Endometrial microvascular endothelial cells (primary cell): ENCODE data around the gene NPAS2. TPM values are rescaled to one million over a fixed set of nuclear protein-coding genes. Genes with fewer than 3 reads are reported as not detected.

Experiments
- in situ Hi-C: cut with HindIII; loops from 2 replicates; pipeline ENCODE4 v1.10.0; 2017; ENCODE audit warnings: low sequenced_read_pairs, low pct_unique_long_range_greater_than_20kb; ENCODE audit errors: inconsistent ontology term
- total RNA-seq: library from RNA; depleted of rRNA; stranded (reverse); fragments of >200 nt; gene quantifications from one replicate; pipeline ENCODE4 v1.2.3, GENCODE V29; 2015; ENCODE audit errors: inconsistent ontology term

Gene NPAS2
- total RNA-seq, 1 donor from 2014 or later = 0.93 TPM

DNA sequence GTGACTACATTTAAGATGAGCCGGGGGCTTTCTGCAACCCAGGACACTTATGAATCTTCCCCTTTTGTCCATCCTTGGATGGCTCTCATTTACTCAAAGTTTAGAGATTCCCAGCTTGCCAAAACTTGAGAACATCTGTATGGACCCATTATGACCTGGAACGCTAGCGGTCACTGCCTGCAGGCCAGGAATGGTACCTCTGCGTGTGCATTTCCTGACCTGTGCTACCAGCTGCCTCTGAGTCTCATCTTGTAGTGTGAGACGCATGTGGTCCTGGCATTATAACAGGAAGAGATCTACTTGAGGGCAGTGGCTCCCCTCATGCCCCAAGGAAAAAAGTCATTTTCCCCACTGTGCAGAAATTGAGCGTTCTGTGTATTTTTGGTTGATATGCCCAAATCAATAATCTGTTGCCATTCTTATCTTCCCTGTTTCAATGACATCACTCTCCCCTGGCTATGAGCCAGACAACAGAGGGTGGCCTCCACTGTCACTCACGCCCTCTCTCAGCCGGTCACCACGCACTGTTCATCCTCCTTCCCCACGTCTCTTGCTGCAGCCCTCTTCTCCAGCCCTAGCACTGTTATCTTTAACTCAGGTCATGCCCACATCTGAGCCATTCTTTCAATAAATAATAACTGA lies 28.5 kb upstream of the NPAS2 start:
- in situ Hi-C loops = no loop called here

DNA sequence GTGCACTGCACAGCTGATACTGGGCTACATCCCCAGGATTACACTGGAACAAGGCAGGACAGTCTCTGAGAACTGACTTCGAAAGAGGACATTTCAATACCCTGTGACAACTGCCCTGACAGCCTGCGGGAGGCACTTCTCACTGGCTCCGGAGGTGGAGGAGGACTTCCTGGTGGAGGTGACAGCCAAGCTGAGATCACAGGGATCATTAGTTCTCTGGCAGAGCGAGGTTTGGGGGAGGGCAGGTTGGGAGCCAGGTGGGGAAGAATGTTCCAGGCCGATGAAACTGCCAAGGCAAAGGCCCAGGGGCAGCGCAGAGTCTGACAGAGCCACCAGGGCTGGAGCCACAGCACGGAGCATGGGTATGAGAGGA lies 28.0 kb upstream of the NPAS2 start:
- in situ Hi-C loops = no loop called here

DNA sequence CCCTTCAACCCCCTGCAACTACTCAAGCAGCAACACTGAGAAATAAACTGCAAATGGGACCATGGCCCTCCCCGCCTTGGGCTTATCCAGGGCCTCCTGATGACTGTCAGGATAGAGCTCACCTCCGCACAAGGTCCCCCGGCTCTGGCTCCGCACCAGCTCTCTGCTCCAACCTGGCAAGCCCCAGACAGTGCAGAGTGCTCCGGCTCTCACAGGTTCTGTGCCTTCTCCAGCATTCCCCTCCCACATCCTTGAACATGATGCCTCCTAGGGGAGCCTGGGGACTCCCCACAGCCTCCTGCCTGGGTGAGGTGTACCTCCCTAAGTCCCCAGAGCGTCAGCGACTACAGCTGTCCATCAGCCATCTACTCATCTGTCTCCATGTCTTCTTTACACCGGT lies 26.7 kb upstream of the NPAS2 start:
- in situ Hi-C loops = no loop called here

DNA sequence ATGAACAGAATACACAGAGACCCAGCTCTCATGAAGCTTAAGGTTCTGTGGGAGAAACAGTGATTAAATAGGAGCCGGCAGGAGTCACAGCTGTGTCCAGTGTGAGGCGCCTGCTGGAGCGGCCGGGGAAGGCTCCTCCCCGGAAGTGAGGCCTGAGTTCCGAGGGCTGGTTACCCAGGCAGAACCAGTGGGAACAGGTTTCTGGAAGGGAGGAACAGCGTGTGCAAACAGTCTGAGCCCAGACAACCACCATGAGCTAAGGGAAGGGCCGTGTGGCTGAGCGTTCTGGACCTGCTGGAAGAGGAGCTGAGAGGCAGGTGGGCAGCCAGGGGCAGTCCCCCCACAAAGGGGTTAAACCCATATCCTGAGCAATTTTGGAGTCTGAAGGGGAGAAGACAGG lies 26.0 kb upstream of the NPAS2 start:
- in situ Hi-C loops = no loop called here

DNA sequence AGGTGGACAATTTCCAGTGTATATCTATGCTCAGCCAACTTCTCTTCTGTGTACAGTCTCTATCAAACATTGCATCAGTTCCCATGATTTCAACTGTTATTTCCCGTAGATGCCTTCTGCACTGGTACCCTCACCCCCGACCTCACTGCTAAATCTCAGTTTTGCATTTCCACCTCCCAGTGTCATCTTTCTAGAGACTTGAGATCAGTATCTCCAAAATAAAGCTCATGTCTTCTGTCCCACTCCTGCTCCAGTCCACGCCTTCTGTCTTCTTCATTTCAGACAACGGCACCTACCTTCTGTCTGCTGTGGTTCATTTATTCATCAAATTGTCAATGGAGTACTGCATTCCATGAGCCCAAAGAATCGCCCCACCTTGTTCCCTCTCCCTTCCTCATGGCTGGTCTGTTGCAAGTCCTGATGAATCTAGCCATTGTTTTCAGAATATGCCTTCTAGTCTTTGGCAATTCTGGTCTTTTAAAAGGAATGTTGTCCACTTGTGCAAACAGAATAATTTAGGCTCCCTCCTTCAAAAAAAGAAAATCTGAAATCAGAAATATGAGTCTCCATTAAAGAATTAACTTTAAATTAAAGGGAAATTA lies 23.3 kb upstream of the NPAS2 start:
- in situ Hi-C loops = no loop called here

DNA sequence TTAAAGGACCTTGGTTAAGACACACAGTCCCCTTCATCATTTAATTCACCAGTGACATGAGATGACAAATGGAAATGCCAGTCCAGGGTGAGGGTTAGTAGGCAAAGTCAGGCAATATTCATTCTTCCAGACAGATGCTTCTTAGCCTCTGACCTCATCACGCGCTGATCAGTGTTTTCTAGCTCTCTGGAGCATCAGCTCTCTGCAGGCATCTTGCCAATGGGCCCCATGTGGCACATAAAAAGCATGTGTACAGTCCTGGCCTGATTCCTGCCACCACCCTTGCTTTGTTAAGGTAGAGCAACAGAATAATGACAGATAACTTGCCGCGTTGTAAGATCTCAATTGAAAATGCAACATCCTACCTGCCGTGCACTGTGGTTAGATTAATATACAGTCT lies 20.3 kb upstream of the NPAS2 start:
- in situ Hi-C loops = no loop called here

DNA sequence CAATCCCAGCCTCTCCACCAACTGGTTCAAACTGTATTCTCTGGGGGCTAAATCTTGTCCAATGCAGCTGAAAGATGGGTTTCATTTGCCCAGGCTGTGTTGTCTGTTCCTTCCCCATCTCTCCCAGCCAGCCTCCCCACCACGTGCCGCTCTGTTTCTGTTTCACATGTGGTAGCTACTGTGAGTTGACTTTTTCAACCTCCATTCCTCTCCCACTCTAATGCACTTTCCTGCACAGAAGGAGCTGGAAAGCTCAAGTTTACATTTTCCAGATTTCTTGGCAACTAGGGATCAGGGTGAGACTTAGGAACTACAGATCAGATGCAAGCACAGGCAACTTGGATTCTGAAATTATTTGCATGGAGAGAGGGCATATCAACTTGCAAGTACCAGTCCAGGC lies 19.0 kb upstream of the NPAS2 start:
- in situ Hi-C loops = no loop called here

DNA sequence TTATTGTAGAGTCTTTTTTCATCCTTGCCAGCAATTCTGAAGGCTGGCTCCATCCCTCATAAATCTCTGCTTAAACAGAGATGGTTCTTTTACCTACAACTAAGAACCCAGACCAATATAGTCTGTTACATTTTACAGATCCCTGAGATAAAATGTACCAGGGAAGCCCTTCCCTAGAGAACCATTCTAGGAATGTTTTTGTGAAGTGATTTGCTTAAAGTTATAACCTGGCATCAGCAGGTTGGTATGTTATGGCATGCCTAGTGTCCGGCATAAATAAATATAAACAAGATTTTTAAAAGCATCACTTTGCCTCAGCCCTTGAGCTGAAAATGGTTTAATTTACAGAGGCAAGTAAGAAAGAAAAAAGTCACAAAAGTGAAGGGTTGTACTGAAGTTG lies 18.5 kb upstream of the NPAS2 start:
- in situ Hi-C loops = no loop called here

DNA sequence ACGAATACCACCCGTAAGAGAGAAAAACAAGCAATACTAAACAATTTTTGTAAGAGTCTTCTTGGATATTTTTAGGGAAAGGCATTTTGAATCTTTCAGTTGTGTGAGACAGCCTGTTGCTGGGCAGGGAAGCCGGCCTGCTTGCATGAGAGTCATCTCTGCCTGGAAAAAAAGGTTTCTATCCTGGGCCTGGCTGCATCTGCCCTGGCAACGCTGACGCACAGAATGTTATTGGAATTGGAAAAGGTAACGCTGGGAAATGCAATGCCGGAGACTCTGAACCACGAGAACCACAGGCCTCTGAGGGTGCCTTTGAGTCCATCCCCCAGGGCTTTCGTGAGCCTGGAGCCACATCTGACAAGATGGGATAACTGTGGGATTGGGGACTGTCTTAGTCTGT lies 17.9 kb upstream of the NPAS2 start:
- in situ Hi-C loops = no loop called here

DNA sequence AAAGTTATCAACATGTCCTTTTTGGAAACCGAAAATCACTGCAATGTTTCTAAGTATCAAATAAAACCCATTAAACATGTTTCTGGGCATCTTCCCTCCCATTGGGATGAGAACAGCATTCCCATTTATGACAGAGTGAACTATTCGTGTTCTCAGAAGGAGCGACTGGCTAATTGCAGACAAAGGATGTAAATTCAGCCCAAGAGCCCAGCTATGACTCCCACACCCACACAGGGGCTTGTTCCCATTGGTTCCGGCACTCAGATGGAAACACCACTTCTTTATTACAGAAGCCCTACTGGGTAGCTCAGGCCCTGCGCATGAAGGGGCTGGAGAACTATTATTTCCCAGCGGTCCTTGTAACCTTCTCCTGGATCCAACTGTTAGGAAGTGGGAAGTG lies 16.6 kb upstream of the NPAS2 start:
- in situ Hi-C loops = no loop called here

DNA sequence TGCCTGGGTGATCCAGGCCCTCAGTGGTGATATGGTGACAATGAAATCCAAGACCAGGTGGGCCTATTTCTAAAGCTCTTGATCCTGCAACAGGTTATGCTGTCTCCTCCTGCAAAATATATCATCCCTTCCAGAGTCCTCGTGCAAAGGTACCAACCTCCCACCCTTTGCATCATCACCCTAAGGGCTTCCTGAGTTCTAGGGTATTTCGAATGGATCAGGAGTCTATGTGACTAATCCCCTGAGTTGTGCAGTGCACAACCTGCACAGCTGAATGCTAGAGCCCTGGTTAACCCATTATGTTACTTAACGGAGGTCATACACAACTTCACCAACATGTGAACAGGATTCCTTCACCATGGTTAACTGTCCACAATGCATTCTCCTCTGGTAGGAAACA lies 13.4 kb upstream of the NPAS2 start:
- in situ Hi-C loops = no loop called here

DNA sequence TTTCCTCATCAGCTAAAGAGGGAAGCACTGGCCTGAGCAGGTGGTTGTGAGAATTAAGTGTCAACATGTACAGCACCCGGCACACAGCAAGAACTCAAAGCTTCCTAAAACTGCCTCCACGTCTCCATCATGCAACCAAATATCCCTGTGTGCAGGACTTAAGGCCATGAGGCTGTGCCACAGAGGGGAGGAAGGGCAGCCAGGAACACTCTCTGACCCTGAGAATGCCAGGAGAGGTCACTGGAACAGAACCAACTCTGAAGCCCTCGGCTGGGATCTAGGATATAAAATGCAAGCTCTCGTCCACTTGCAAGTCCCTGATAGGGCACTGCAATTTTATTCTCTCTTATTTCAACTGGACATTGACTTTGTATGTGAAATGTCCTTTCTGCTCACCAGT lies 12.2 kb upstream of the NPAS2 start:
- in situ Hi-C loops = no loop called here

DNA sequence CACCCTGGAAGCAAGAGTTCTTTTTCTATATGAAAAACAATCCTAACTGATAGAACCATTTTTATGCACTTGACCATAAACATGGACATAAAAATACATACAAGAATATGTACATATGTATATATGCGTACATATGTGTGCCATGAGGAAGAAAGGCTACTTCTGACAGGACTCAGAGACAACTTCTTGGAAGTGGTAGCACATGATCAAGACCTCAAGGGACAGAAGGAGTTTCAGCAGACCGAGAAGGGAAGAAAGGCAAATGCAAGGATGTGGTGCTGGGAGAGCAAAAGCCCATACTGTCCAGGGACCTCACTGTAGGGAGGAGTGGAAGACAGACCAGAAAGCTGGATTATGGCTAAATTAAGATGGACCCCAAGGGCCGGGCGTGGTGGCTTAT lies 11.4 kb upstream of the NPAS2 start:
- in situ Hi-C loops = no loop called here

DNA sequence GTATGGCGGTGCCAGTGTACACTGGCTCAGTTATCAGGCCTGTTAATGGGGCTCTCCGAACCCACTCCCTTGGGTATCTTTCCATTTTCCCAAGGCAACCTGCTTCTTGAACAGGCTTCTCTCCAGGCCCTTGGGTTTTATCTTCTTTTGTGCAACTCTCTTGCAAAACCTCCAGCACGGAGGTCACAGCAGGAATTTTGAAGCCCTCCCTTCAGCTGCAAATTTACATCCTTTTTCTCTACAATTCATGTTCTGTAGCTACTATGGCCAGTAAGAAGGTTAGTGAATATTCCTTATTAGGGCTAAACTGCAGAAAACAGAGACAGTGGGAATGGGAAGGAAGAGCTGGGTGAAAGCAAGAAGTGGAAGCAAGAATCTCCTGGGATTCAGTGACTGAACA lies 10.4 kb upstream of the NPAS2 start:
- in situ Hi-C loops = no loop called here

DNA sequence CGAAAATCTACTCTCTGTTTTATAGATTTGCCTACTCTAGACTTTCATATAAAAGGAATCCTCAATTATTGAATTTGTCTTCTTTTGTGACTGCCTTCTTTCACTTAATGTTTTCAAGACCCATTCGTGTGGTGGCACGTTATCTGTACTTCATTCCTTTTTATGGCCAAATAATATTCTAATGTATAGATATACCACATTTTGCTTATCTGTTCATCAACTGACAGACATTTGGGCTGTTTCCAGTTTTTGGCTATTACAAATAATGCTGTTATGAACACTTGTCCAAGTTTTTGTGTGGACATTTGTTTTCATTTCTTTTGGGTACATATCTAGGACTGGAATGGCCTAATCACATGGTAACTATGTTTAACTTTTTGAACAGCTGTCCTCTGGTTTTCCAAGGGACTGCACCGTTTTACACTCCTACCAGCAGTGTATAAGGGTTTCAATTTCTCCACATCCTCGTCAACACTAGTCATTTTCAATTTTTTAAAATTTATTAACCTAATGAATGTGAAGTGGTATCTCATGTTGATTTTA lies 9.3 kb upstream of the NPAS2 start:
- in situ Hi-C loops = no loop called here

DNA sequence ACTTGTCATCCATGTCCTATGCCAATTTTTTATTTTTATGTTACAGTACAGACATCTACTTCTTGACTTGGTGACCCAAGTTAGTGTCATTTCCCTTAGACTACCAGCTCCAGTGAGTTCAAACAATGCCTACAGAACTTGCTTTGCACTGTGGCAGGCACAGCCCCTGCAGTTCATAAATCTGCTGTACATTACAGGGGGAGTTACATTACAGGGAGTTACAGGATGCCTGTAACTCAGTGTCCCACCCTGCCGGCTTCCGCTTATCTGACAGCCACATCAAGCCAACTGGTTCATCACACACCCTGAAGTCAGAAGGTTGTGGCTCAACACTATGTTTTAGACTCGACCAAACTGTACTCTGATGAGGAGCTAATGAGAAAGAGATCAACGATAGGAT lies 7.8 kb upstream of the NPAS2 start:
- in situ Hi-C loops = no loop called here

DNA sequence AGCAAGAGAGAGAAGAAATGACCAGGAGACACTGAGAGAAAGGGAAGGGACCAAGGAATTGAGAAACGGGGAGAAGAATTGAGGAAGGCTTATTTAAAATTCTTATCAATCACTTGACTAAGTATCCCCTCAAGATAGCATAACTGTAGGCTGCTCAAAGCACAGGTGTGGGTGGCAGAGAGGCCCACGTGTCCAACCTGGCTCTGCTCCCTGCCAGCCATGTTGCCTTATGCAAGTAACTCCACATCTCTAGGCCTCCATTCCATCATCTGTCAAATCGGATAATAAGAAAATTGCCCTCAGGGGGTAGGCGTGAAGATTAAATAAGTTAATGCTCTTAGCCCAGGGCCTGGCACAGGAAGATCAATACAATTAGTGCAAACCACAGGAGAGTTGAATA lies 7.4 kb upstream of the NPAS2 start:
- in situ Hi-C loops = no loop called here

DNA sequence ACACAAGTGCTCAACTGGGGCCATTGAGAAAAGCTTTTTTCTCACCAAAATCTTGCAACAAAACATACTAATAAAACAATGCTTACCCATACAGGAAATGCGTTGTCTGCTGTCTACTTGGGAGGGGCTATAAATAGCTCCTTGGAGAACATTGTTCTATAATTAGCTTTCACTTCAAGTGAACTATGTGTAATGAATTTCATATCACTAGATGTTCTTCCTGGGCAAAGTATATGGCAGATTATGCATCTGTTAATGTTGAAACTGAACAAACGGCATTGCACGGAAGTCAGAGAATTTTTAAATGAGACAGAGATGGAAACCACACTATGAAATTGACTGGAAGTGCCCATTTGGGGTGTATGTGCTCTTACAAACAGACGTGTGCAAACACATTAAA lies 6.4 kb upstream of the NPAS2 start:
- in situ Hi-C loops = no loop called here

DNA sequence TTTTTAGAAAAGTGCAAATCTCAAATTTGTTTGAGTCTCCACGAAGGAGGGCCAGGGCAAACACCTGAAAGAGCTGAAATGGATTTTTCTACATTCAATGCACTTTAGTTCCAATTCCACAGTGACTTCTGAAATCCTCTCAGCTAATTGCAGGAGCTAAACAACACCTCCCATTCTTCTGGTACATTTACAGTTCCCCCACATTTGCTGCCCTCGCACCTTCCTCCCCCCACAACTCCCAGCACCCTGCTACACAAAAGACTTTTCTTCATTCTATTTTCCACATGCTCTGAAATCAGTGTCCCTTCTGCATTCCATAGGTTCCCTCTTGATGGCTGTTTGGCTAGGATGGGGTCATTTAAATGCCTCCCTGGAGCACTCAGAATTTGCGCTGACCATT lies 5.9 kb upstream of the NPAS2 start:
- in situ Hi-C loops = no loop called here

DNA sequence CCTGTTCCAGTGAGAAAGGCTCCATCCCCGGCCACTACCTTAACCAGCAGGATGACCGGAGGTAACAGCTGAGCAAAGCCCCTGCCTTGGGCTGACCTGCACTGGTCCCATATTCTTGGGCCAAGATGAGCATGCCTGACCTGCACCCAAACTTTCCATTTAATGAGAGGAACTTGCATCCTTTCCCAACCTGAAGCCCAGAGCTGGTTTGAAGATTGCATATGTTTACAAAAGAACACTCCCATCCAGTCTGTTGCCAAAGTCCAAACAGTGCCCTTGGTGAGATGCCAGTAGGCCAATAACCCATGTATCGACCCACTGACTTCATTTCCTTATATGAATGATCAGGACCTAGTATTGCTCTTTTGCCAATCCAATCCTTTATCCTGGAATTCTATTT lies 5.5 kb upstream of the NPAS2 start:
- in situ Hi-C loops = no loop called here

DNA sequence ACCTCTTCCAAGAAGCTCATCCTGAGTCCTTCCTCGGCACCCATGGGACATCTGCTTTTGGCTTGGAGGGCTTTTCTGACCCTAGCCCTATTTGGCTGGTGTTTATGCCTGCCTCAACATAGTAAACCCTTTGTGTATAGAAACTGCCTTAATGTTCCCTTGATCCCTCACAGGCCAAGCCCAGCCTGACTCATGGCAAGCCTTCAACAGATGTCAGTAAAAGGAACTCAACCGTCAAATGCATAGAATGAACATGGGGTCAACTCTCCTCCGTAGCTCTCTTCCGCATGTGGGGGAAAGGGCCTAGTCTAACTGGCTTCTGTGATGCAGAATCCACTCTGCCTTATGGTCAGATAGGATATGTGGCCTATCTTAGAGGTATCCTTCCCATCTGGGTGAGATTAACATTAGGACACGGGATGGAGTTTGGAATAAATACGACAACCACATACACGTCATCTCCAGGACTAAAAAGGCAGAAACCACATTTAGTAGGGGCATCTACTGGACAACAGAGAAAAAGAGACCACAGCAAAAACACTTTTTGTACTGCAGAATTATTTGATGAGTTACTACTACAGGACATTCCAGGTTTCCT lies 2.5 kb upstream of the NPAS2 start:
- in situ Hi-C loops = no loop called here
